Measurements from ENCODE around the gene EPHB1.

EPHB1 gene

GRCh38 chr3:134949150-134949549, 154.1 kb downstream of the EPHB1 start:
- TF ChIP-seq TAF1 (IDR thresholded peaks at IDR 0.05; ENCODE audit: borderline replicate concordance, insufficient read depth, low read length): no peak
- no peak for TF ChIP-seq FOXP2 (optimal IDR thresholded peaks at IDR 0.05; ENCODE audit: borderline replicate concordance, extremely low read depth, extremely low read length, insufficient read depth)
- no peak for TF ChIP-seq POLR2AphosphoS5 (IDR thresholded peaks at IDR 0.05; ENCODE audit: low read depth, low read length)
- TF ChIP-seq REST (IDR thresholded peaks at IDR 0.05; ENCODE audit: insufficient read depth in 1 of 2, low read depth in 2 of 2, low read length in 2 of 2): no peak
- no peak for TF ChIP-seq SIN3A (IDR thresholded peaks at IDR 0.05; ENCODE audit: borderline replicate concordance, insufficient read depth, low read length)

GRCh38 chr3:134952371-134952770, 157.3 kb downstream of the EPHB1 start:
- no peak for TF ChIP-seq FOXP2 (optimal IDR thresholded peaks at IDR 0.05; ENCODE audit: borderline replicate concordance, extremely low read depth, extremely low read length, insufficient read depth)
- TF ChIP-seq POLR2AphosphoS5 (IDR thresholded peaks at IDR 0.05; ENCODE audit: low read depth, low read length): no peak

GRCh38 chr3:134955874-134956273, 160.8 kb downstream of the EPHB1 start:
- no peak for TF ChIP-seq REST (IDR thresholded peaks at IDR 0.05; ENCODE audit: insufficient read depth in 1 of 2, low read depth in 2 of 2, low read length in 2 of 2)
- no peak for TF ChIP-seq FOXP2 (optimal IDR thresholded peaks at IDR 0.05; ENCODE audit: borderline replicate concordance, extremely low read depth, extremely low read length, insufficient read depth)
- no peak for TF ChIP-seq TAF1 (IDR thresholded peaks at IDR 0.05; ENCODE audit: borderline replicate concordance, insufficient read depth, low read length)
- TF ChIP-seq SIN3A (IDR thresholded peaks at IDR 0.05; ENCODE audit: borderline replicate concordance, insufficient read depth, low read length): no peak
- TF ChIP-seq POLR2AphosphoS5 (IDR thresholded peaks at IDR 0.05; ENCODE audit: low read depth, low read length): no peak

- TF ChIP-seq REST (IDR thresholded peaks at IDR 0.05; ENCODE audit: insufficient read depth in 1 of 2, low read depth in 2 of 2, low read length in 2 of 2) (no peak), FOXP2 (optimal IDR thresholded peaks at IDR 0.05; ENCODE audit: borderline replicate concordance, extremely low read depth, extremely low read length, insufficient read depth) (no peak), POLR2AphosphoS5 (IDR thresholded peaks at IDR 0.05; ENCODE audit: low read depth, low read length) (no peak), TAF1 (IDR thresholded peaks at IDR 0.05; ENCODE audit: borderline replicate concordance, insufficient read depth, low read length) (no peak)
Measured at GRCh38 chr3:134956395-134956794, 161.3 kb downstream of the EPHB1 start.

GRCh38 chr3:134956844-134957243, 161.8 kb downstream of the EPHB1 start:
- TF ChIP-seq TAF1 (IDR thresholded peaks at IDR 0.05; ENCODE audit: borderline replicate concordance, insufficient read depth, low read length) (no peak), FOXP2 (optimal IDR thresholded peaks at IDR 0.05; ENCODE audit: borderline replicate concordance, extremely low read depth, extremely low read length, insufficient read depth) (no peak), POLR2AphosphoS5 (IDR thresholded peaks at IDR 0.05; ENCODE audit: low read depth, low read length) (no peak), REST (IDR thresholded peaks at IDR 0.05; ENCODE audit: insufficient read depth in 1 of 2, low read depth in 2 of 2, low read length in 2 of 2) (no peak), SIN3A (IDR thresholded peaks at IDR 0.05; ENCODE audit: borderline replicate concordance, insufficient read depth, low read length) (no peak)

Data from PFSK-1 (cell line).